IMR-90 (cell line): Measurements from ENCODE around the gene NLRC5. TPM values are rescaled to one million over a fixed set of nuclear protein-coding genes. Genes with fewer than 3 reads are reported as not detected.

Source experiments
- NFE2L2 ChIP-seq: fragments of 150-350 bp; IDR thresholded peaks from 2 replicates; pipeline ENCODE4 v1.6.1; 2016; ENCODE audit warnings: low read depth, mild to moderate bottlenecking, low read length
- polyA plus RNA-seq, 3 experiments: library from polyadenylated mRNA; depleted of rRNA; stranded (reverse); fragments of >200 nt; gene quantifications; 2 replicates each; pipeline ENCODE4 v1.2.3, GENCODE V29; 2012; ENCODE audit warnings: low replicate concordance in 1 of 3
- total RNA-seq: library from RNA; depleted of rRNA; stranded (reverse); fragments of >200 nt; gene quantifications from 2 replicates; pipeline ENCODE4 v1.2.3, GENCODE V29; 2012
- TF ChIP-seq, protein P1 (sequence below): fragments of 150-350 bp; IDR thresholded peaks from 2 replicates; pipeline ENCODE4 v1.6.1; 2017; ENCODE audit warnings: mild to moderate bottlenecking, antibody characterized with exemption, low read length, low read depth

Gene NLRC5
- total and polyA plus RNA-seq, 2 of the 4 experiments (the other 2 are of a cell fraction) = 9.1 to 14.9 TPM

DNA sequence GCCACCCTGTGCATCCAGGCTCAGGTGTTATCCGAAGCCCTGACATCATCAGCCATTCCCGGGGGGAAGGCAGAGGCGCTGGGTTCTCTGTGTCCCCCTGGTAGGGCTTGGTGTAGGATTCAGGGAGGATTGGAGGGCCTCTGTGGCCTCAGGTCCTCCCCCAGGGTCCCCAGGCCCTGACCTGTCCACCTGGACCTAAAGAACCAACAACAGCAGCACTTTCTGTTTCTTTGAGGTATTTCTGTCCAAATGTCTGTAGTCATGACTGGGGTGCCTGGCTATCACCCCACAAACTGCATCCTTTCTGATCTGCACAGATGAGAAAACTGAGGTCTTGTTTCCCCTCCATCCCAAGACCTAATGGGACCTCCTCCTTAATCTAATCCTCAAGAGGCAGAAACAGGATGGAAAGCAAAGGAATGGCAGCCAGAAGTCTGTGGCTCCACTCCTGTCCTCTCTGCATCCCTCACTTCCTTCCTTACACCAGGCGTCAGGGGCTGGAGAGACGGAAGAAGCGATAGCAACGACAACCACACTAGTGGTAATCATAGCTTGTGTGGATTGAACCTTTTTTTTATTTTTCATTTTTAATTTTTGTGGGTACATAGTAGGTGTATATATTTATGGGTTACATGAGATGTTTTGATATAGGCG is 11.8 kb downstream of the NLRC5 start (continued):
- TF ChIP-seq, protein P1, sequence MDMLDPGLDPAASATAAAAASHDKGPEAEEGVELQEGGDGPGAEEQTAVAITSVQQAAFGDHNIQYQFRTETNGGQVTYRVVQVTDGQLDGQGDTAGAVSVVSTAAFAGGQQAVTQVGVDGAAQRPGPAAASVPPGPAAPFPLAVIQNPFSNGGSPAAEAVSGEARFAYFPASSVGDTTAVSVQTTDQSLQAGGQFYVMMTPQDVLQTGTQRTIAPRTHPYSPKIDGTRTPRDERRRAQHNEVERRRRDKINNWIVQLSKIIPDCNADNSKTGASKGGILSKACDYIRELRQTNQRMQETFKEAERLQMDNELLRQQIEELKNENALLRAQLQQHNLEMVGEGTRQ = no peak
- no peak for TF ChIP-seq NFE2L2
